HG02970 (cell line): Measurements from ENCODE around the gene RNF166.
"Not testable (repeated sequence)": the region's sequence is repeated elsewhere in the genome, so short reads cannot be mapped to it uniquely, and the experiment has no call there.

Source experiments
- ATAC-seq: cut with Tn5 transposase; IDR thresholded peaks from one replicate; pipeline ENCODE4 v1.9.1; 2021; ENCODE audit warnings: mild to moderate bottlenecking, moderate library complexity, moderate number of reproducible peaks; ENCODE audit not compliant: unreplicated experiment, low FRiP score

The RNF166 gene

DNA sequence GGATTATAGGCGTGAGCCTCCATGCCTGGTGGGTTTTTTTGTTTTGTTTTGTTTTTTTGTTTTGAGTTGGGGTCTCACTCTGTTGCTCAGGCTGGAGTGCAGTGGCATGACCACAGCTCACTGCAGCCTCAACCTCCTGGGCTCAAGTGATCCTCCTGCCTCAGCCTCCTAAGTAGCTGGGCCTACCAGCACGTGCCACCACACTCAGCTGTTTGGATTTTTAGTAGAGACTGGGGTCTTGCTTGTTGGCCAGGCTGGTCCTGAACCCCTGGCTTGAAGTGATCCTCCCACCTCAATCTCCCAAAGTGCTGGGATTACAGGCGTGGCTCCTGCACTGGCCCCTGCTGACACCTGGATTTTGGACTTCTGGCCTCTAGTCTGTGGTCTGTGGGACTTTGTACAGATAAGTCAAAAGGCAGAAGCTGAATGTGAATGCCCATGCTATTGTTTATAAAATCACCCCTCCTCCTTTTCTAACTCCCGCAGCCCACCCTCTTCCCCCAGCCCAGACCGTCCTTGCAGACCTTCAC is 25.6 kb downstream of the RNF166 start:
- no peak for ATAC-seq

DNA sequence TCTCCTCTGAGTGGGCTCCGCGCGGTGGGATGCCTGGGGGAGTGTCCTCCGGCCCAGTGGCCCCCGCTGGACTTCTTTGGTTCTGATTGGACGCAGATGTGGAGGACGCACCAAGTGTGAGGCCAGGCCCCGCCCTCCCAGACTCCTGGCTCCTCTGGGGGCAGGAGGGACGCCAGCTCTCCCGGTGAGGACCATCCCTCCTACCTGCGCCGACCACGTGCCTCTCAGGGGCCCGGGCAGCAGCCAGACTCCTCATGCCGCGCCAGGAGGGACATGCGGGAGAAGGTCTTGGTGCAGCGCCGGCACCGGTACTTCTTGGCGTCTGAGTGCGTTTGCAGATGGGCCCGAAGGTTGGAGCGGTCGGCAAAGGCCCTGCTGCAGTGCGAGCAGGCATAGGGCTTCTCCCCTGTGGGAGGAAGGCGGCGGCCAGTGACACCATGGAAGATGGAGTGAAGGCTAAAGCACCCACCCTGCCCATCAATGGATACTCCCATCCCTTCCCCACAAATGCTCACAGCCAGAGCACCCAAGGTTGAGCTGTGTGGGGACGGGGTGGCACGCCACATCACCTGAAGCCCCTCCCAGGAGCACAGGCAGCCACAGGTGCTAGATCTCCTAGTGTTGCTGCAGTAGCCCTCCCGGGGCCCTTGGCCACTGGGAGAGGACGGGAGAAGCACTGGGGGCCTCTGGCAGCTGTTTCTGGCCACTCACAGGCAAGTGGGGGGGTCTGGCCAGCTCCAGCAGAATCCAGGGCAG is 27.8 kb downstream of the RNF166 start:
- no peak for ATAC-seq

DNA sequence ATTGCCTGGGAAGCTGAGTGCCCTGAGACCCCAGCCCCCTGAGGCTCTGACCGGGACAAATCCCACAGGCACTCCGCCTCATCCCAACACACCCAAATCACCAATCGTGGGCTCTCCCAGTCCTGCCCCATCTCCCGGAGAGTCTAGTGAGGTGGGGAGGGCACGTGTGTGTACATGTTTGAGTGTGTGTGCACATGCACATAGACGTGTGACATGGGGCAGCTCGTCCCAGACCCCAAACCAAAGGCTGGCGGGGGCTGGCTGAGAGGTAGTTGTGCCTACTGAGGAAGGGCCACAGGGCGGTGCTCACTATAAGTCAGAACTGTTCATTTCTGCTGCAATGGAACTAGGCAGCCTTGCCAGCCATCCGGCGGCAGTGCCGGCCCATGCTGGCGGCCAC is 28.5 kb downstream of the RNF166 start:
- no peak for ATAC-seq

DNA sequence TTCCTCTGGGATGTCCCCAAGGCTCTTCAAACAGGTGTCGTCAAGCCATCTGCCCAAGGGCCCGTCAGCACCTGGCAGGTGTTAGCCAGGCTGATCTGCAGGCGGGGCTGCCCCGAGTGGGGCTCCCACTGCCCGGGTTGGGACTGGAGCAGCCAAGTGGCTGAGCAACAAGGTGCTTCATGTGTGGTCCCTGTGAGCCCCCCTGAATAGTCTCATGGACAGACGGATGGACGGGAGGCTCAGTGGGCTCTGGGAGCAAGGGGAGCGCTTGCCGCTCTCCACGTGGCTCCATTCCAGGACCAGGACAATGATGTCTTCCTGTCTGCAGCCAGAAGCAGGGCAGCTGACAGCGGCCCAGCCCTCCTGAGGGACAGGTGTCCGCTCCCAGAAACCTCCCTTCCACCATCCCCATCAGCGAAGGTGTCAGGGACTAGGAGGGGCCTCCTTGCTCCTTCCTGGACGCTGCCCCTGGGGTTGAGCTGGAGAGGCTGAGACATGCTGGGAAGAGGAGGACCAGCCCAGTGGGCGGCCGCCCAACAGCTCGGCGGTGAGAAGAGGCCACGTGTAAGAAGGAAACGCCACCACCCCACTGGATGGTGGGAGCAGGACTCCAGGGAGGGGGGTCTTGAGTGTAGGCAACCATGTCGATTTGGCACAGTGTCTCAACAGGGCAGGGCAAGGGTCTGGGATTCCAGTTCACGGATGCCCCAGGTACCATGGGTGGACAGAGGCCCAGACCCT is 29.5 kb downstream of the RNF166 start:
- ATAC-seq = no peak

DNA sequence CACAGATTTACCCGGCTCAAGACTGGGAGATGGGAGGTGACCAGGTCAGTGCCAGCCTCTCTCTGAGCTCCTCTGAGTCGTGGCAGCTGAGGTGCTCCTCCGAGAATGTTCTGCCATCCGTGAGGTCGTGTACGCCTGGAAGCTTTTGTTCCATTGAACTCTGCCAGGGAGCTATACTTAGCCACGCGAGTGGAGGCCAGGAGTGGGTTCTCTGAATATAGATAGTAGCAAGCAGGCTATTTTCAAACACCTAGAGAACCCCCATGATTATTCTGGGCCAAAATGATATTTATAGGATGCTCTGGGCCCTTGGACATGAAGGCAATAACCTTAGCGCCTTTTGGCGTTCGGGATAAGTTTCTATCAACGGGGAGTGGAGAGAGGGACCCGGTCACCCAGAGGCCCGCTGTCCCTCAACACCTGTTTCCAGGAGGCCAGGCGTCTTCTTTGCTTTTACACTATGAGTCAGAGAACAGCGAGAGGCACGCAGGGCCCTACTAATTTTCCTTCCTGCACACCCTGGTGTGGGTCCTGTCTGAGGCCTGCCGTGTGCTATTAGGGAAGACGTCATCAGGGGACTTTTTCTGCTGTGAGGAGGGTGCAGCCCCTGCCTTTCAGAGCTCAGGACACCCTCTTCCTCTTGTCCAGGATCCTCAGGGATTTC is 32.4 kb downstream of the RNF166 start:
- ATAC-seq = no peak

DNA sequence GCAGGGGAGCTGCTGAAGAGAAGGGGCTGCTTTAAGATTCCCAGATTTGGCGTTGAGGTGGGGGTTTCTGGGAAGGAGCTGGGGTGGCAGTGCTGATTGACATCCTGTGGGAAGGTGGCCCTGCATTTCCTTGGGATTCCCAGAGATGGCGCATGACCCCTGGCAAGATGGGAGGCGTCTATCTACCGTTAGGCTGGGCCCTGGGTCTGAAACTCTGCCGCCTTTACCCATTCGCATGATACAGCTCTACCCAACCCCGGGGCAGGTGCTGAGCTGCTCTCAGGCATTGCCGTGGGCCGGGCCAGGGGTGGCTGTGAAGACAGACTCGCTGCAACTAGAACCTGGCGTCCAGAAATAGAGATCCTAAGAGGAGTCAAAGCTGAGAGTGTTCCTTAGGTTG is 33.4 kb downstream of the RNF166 start:
- ATAC-seq = no peak

DNA sequence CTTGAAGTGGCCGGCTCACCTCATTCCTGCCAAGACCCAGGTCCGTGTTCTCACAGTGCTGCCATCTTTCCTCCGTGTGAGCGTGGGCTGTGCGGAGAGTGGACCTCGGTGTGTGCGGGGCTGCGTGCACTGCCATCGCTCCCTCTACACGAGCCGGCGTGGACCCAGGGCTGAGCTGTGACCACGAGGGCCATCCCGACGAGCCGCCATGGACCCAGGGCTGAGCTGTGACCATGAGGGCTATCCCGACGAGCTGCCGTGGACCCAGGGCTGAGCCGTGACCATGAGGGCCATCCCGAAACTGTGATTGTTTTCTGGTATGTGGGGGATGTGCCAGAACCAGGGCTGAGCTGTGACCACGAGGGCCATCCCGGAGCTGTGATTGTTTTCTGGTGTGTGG is 34.4 kb downstream of the RNF166 start:
- ATAC-seq = no peak

DNA sequence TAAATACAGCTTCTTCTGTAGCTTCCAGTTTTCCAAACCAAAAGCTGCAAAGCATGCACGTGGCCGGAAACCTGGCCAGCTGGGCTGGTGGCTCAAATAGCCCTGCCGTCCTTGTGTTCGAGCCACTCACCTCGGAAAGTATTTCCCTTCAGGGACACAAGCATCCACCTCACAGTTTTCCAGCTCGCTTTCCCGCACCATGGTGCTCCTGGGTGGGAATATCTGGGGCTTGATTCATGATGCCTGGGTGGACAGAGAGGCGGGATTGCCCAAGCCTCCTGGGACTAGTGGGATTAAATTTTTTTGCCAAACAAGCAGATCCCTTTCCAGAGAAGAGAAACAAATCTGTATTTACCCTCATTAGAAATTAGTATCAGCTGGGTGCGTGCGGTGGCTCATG is 36.2 kb downstream of the RNF166 start:
- no peak for ATAC-seq

DNA sequence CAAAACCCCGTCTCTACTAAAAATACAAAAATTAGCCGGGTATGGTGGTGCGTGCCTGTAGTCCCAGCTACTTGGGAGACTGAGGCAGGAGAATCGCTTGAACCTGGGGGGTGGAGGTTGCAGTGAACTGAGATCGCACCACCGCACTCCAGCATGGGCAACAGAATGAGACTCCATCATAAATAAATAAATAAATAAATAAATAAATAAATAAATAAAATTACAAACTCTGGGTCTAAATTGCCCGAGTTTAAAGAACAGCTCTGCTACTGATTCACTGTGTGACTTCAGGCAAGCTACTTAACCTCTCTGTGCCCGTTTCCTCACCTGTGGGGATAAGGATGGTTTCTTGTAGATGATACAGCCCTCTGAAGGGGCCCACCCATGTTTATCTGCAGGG is 36.7 kb downstream of the RNF166 start:
- not testable (repeated sequence) for ATAC-seq

DNA sequence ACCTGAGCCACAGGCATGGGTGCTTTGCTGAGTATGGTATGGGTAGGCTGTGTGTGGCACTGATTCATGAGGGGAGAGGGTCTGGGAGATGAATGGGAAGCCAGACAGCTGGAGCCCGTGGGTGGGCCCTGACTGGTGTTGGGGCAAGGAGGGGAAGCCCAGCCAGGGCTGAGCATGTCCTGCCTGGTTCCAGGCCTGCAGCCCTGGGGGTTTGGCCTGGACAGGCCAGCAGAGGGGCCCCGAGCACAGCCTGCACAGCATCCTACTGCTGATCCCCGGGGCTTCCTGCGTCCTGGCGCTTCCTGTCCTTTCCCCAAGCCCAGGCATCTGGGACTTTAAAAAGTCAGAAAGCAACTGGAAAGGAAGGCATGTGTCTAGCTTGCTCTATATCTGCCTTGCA is 38.7 kb downstream of the RNF166 start:
- ATAC-seq = no peak

DNA sequence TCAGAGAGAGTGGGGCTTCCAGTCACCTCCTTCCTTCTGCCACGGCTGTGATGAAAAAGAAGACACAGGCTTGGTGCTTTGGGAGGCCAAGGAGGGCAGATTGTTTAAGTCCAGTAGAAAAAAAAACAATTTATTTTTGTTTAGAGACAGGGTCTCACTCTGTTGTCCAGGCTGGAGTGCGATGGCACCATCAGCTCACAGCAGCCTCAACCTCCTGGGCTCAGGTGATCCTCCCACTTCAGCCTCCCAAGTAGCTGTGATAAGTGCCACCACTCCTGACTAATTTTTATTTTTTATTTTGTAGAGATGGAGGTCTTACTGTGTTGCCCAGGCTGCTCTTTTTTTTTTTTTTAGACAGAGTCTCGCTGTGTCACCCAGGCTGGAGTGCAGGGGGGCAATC is 40.6 kb downstream of the RNF166 start:
- ATAC-seq = no peak

DNA sequence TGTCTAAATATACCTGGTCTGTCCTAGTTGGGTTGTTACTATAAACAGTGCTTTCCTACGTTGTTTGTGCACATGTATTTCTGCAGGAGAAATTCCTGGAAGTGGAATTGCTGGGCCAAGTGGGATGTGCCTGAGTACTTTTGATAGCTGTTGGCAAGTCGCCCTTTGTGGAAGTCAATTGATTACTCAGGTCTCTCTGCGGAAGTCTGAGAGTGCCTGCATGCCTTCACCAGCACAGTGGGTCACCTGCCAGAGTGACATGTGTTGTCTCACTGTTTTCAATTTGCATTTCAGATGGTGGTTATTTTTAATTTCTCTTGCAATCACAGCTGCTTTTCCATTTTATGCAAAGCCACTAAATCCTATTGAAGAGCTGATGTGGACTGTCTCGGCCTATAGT is 41.1 kb downstream of the RNF166 start:
- ATAC-seq = no peak

DNA sequence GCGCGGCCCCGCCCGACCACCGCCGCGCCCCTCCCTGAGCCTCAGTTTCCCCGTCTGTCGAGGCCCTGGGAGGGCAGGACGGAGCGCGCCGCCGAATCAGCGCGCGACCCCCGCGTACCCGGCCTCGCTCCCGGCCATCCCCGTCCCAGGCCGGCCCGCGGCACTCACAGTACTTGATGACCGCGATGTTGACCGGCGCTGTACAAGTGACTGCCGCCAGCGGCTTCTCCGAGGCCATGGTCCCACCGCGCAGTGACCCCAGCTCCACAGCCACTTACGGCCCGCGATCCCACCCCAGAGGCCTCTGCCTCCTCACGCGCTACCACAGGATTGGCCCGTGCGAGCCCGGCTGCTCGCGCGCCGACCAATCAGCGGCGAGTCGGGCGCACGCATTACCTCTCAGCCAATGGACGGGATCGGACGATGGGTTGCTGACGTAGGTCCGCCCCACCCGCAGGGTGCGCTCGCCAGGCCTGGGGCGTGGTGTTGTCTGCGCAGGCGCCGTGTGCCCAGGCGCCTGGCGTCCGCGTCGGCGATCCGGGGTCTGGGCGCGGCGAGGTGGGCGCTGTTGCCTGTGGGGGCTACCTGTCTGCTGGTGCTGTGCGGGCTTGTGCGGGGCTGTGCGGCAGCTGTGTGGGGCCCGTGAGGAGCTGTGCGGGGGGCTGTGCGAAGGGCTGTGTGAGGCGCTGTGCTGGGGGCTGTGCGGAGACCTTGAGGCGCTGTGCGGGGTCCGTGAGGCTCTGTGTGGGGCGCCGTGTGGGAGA is 43.2 kb downstream of the RNF166 start, which contains the start of gene MVD:
MVD (minus strand) TSS at position 249 of the 764 bp plus-strand sequence; CDS start at position 238, 11 bp downstream.
- peak; percentile 93 for ATAC-seq

DNA sequence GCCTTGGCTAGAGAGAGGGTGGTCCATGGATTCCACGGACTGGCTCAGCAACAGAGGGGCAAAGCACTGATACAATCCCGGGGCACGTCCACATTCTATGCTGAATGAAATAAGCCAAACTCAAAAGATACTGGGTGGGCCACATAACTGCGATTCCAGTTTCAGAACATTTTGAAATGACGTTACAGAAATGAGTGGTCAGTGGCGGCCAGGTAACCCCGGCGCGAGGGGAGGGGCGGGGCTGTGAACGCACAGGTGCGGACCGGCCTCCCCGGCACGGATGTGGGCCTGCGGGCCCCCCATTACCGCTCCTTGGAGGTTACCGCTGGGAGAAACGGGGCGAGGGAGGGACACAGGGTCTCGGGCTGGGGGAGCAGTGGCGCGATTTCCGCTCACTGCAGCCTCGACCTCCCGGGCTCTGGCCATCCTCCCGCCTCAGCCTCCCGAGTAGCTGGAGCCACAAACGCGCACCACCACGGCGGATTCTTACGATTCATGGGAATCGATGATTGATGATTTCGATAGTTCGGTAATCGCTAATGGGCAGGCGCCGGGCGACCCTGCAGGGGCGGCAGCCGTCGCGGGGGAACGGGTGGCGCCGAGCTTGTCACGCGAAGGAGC is 43.9 kb downstream of the RNF166 start:
- peak; percentile 0 for ATAC-seq

DNA sequence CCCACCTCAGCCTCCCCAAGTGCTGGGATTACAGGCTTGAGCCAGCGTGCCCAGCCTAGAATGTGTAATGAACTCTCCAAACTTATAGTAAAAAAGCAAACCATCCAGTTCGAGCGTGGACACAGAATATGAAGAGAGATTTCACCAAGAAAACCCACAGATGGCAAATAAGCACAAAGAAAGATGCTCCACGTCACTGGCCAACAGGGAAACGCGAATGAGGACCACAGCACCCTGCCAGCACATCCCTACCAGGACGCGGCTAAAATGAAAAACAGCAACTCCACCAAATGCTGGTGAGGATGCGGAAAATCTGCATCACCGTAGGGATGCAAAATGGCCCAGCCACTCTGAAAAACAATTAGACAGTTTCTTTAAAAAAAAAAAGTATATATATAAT is 44.7 kb downstream of the RNF166 start:
- ATAC-seq = no peak

DNA sequence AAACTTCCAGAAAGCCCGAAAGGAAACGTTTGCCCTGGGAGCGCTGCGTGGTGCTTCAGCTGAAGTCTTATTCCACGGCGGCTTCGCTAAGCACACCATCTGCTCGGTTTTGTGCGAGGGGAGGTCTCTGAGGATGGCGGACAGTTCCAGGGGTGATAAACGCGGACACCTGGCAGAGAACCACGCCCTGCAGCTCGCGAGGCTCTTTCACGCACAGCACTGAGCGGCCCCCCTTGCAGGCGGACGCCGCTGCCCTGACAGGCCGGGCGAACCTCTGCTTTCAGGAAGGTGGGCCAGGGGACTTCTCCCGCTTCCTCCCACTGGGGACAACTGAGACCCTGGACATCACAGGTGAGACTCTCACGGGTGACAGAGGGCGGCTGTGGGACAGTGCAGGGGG is 47.0 kb downstream of the RNF166 start:
- no peak for ATAC-seq

DNA sequence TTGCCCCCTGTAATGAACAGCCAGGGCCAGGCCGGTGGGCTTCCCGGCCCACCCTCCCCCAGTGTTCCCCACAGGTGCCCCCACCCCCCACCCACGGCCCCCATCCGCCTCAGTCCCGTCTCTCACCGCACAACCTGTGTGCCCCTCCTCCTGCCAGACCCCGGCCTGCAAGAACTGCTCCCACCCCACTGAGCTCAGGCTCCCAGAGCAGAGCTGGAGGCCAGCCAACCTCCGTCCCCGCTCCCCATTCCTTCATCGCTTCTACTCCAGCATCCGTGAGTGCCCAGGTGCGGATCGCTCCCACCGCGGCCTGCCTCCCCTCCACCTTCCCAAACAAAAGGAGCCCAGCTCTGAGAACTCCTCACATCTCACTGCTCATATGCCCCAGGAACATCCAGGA is 47.5 kb downstream of the RNF166 start:
- ATAC-seq = no peak

DNA sequence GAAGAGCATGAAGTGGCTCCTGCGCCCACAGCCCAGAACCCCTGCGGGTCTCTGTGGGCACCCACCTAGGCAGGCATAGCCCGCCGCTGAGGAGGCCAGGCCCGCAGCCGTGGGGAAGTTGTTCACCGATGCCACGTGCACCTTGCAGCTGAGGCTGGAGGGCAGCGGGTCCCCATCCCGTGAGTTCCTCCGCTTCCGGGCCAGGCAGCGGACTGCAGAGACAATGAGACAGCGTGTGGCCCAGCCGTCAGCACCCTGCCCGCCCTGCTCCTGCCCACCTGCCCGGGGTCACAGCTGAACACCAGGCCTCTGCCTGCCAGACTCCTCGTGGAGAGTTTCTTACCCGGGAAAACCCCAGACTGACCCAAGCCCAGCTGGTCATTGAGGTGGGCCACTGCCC is 48.8 kb downstream of the RNF166 start:
- no peak for ATAC-seq

DNA sequence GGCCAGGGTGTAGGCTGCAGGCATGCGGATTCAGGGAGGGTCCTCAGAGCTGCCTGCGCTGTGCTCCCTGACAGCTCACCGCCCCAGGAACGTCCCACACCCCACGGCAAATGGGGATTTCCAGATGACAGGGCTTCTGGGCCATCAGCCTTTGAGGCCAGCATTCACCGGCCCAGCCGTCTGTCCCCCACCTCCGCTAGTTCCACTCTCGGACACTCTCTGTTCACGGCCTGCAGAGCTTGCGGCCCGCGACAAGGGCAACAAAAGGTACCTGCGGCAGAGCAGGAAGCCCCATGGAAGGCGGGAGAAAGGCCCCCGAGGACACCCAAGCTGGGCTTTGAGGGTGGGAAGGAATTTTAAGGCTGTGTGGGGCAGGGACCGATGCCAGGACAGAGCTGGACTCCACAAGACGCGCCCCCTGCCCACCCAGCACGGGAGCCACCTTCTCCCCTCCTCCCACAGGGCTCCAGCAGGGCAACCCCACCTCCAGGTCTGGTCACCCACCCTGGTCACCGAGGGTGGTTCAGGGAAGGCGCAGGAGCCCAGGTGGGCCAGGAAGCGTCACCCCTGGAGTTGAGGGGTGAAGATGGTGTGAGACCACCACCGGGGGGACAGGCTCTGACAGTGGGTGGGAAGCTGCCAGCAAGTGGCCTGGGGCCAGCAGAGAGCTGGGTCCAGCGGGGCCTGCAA is 49.8 kb downstream of the RNF166 start:
- ATAC-seq = no peak
